ENCODE measurements around the gene ERCC2. TPM values are rescaled to one million over a fixed set of nuclear protein-coding genes. Genes with fewer than 3 reads are reported as not detected.

ERCC2 gene
- polyA plus RNA-seq, 1 experiment, result 94.6 TPM

GRCh38 chr19:45305007-45305406 is 65.4 kb downstream of the ERCC2 start:
- Histone ChIP-seq H3K27me3 (ENCODE audit: control insufficient read depth, insufficient read depth, low read length) (no peaks in the 10 kb centered on the region), H3K4me3 (ENCODE audit: low read depth, low read length) (no peak overlapping the region), H3K36me3 (ENCODE audit: control insufficient read depth, insufficient read depth, low read length) (peaks cover 2% of the 10 kb centered on the region; the same call in 1 of the 2 replicates)
- no peak for DNase-seq (ENCODE audit: low read depth)
- POLR2A ChIA-PET, result no interaction called here
- no peak for TF ChIP-seq CTCF (IDR thresholded peaks at IDR 0.05; ENCODE audit: insufficient read depth, low read depth, low read length)
- CTCF ChIA-PET, result no interaction called here

DNA sequence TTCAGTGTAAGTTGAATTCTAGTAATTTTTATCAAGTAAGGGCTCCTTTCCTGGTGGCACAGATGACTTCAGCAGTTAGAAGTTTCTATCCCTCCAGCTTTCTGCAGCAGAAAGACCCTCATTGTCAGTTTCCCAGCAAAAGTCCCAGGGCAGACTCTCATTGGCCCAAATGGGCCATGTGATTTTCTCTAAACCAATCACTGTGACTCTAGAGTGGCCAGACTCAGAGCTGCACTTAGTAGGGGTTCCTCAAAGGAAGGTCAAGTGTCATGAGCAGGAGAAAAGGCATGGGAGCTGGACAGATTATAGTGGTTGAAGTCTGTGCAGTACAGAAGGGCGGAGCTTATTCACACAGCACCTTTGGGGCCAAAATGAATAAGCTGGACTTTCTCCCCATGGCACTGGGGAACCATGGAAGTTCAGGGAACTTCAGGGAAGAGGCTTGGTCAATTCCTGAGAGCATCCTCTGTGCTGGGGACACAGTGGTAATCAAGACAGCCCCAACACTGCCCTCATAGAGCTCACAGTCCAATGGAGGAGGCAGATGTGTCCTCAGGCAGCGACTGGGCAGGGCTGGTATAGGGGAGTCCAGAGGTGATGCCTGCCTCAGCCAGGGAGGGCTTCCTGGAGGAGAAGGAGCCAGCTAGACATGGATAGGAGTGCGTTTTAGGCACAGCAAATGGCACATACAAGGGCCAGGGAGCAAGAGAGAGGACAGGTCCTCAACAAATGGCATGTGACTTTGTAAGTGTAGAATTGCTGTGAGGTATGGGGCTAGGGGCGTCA is 66.0 kb downstream of the ERCC2 start:
- no peaks in the 10 kb centered on the region for H3K27me3 ChIP-seq (ENCODE audit: control insufficient read depth, insufficient read depth, low read length)
- no peak for TF ChIP-seq CTCF (IDR thresholded peaks at IDR 0.05; ENCODE audit: insufficient read depth, low read depth, low read length)
- no peak overlapping the region for H3K4me3 ChIP-seq (ENCODE audit: low read depth, low read length)
- H3K36me3 ChIP-seq (ENCODE audit: control insufficient read depth, insufficient read depth, low read length), result peaks cover 5% of the 10 kb centered on the region
- no peak for DNase-seq (ENCODE audit: low read depth)
- POLR2A ChIA-PET, result no interaction called here
- CTCF ChIA-PET, result no interaction called here

GRCh38 chr19:45303269-45304060 is 66.9 kb downstream of the ERCC2 start:
- ChIA-PET CTCF (no interaction called here), POLR2A (no interaction called here)
- DNase-seq (ENCODE audit: low read depth), result no peak
- Histone ChIP-seq H3K27me3 (ENCODE audit: control insufficient read depth, insufficient read depth, low read length) (no peaks in the 10 kb centered on the region), H3K4me3 (ENCODE audit: low read depth, low read length) (no peak overlapping the region), H3K36me3 (ENCODE audit: control insufficient read depth, insufficient read depth, low read length) (peaks cover 8% of the 10 kb centered on the region)
- no peak for TF ChIP-seq CTCF (IDR thresholded peaks at IDR 0.05; ENCODE audit: insufficient read depth, low read depth, low read length)

DNA sequence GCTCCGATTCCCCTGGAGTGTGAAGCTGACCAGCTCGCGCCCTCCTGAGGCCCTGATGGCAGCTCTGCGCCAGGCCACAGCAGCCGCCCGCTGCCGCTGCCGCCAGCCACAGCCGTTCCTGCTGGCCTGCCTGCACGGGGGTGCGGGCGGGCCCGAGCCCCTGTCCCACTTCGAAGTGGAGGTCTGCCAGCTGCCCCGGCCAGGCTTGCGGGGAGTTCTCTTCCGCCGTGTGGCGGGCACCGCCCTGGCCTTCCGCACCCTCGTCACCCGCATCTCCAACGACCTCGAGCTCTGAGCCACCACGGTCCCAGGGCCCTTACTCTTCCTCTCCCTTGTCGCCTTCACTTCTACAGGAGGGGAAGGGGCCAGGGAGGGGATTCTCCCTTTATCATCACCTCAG is 68.0 kb downstream of the ERCC2 start:
- H3K27me3 ChIP-seq (ENCODE audit: control insufficient read depth, insufficient read depth, low read length), result no peaks in the 10 kb centered on the region
- H3K4me3 ChIP-seq (ENCODE audit: low read depth, low read length), result no peak overlapping the region
- no peak for DNase-seq (ENCODE audit: low read depth)
- peaks cover 12% of the 10 kb centered on the region for H3K36me3 ChIP-seq (ENCODE audit: control insufficient read depth, insufficient read depth, low read length)
- ChIA-PET POLR2A (no interaction called here), CTCF (interaction anchor here (1.0 kb wide), 1 partner anchor 22 kb away, joined by 3 read pairs; no protein-coding TSS in a partner anchor)
- no peak for TF ChIP-seq CTCF (IDR thresholded peaks at IDR 0.05; ENCODE audit: insufficient read depth, low read depth, low read length)

Other genes starting within 250 kb of the ERCC2 start
- gene NKPD1, start 209.6 kb downstream of the ERCC2 start, polyA plus RNA-seq (2011; rRNA removed), result 0.02 and 0.05 TPM in 2 replicates
- gene TRAPPC6A, start 192.3 kb downstream of the ERCC2 start, polyA plus RNA-seq (2011; rRNA removed), result 9.7 and 15.0 TPM in 2 replicates
- 7.1 and 8.3 TPM in 2 replicates for gene BLOC1S3, start 191.8 kb downstream of the ERCC2 start, polyA plus RNA-seq (2011; rRNA removed)
- gene EXOC3L2, start 125.2 kb downstream of the ERCC2 start, polyA plus RNA-seq (2011; rRNA removed), result 0.04 TPM in 1 of 2 replicates, not detected in the other
- 10.9 and 17.1 TPM in 2 replicates for gene MARK4, start 119.3 kb downstream of the ERCC2 start, polyA plus RNA-seq (2011; rRNA removed)
- not detected in 2 replicates for gene CKM, start 47.7 kb downstream of the ERCC2 start, polyA plus RNA-seq (2011; rRNA removed)
- 0.09 TPM in 1 of 2 replicates, not detected in the other for gene KLC3, start 29.8 kb downstream of the ERCC2 start, polyA plus RNA-seq (2011; rRNA removed)
- gene PPP1R13L, start 34.5 kb upstream of the ERCC2 start, polyA plus RNA-seq (2011; rRNA removed), result 5.4 and 12.3 TPM in 2 replicates
- 3.0 and 3.6 TPM in 2 replicates for gene POLR1G, start 36.1 kb upstream of the ERCC2 start, polyA plus RNA-seq (2011; rRNA removed)
- gene ERCC1, start 53.3 kb upstream of the ERCC2 start, polyA plus RNA-seq (2011; rRNA removed), result 84.3 and 121 TPM in 2 replicates
- 2.6 and 4.5 TPM in 2 replicates for gene FOSB, start 97.4 kb upstream of the ERCC2 start, polyA plus RNA-seq (2011; rRNA removed)
- 27.3 and 42.3 TPM in 2 replicates for gene RTN2, start 126.5 kb upstream of the ERCC2 start, polyA plus RNA-seq (2011; rRNA removed)
- gene PPM1N, start 127.9 kb upstream of the ERCC2 start, polyA plus RNA-seq (2011; rRNA removed), result 1.0 and 1.2 TPM in 2 replicates
- 110 and 117 TPM in 2 replicates for gene VASP, start 136.9 kb upstream of the ERCC2 start, polyA plus RNA-seq (2011; rRNA removed)
- gene OPA3, start 214.2 kb upstream of the ERCC2 start, polyA plus RNA-seq (2011; rRNA removed), result 10.9 and 15.1 TPM in 2 replicates
- gene GPR4, start 231.6 kb upstream of the ERCC2 start, polyA plus RNA-seq (2011; rRNA removed), result 0.06 and 0.12 TPM in 2 replicates

All from BJ (cell line).